ENCODE data around the gene CALR3. TPM values are rescaled to one million over a fixed set of nuclear protein-coding genes. Genes with fewer than 3 reads are reported as not detected.

The CALR3 gene
- total and polyA plus RNA-seq, 2 of the 8 experiments (the other 6 are each of a cell fraction or from before 2014, with no cell fraction given) = 0.11 to 0.32 TPM

DNA sequence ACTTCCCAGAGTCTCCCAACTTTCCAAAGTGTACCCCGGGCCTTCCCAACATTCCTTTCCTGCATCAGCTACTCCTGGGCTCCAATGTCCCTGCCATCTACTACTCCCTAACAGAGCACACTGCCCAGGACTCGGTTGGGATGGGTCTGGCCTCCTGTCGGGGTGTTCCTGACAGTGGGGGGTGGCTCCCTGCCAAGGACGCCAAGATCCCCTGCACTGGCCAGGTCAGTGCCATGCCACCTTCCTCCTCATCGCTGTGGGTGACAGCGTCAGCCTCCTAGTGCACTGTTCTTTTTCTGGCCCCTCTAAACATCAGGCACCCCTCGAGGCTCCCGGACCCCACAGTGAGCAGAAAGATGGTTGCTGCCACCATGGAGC lies 38.0 kb downstream of the CALR3 start (continued):
- TF ChIP-seq RNF2 (IDR thresholded peaks at IDR 0.05; ENCODE audit: borderline replicate concordance, low read depth, low read length, missing control alignments, poor library complexity, severe bottlenecking) (no peak), KDM1A (IDR thresholded peaks at IDR 0.05; ENCODE audit: borderline replicate concordance, low read length) (no peak), JUND (IDR thresholded peaks at IDR 0.05; ENCODE audit: low read length) (no peak), EGR1 (IDR thresholded peaks at IDR 0.05; ENCODE audit: borderline replicate concordance, low read depth, low read length) (no peak), MAFK (IDR thresholded peaks at IDR 0.05; ENCODE audit: low read depth, low read length) (no peak), SIN3A (conservative IDR thresholded peaks at IDR 0.05 in 1 of 2, IDR thresholded peaks at IDR 0.05 in 1 of 2; ENCODE audit: low read depth in 1 of 2, low read length in 2 of 2) (no peak)
- TF ChIP-seq, protein P1, sequence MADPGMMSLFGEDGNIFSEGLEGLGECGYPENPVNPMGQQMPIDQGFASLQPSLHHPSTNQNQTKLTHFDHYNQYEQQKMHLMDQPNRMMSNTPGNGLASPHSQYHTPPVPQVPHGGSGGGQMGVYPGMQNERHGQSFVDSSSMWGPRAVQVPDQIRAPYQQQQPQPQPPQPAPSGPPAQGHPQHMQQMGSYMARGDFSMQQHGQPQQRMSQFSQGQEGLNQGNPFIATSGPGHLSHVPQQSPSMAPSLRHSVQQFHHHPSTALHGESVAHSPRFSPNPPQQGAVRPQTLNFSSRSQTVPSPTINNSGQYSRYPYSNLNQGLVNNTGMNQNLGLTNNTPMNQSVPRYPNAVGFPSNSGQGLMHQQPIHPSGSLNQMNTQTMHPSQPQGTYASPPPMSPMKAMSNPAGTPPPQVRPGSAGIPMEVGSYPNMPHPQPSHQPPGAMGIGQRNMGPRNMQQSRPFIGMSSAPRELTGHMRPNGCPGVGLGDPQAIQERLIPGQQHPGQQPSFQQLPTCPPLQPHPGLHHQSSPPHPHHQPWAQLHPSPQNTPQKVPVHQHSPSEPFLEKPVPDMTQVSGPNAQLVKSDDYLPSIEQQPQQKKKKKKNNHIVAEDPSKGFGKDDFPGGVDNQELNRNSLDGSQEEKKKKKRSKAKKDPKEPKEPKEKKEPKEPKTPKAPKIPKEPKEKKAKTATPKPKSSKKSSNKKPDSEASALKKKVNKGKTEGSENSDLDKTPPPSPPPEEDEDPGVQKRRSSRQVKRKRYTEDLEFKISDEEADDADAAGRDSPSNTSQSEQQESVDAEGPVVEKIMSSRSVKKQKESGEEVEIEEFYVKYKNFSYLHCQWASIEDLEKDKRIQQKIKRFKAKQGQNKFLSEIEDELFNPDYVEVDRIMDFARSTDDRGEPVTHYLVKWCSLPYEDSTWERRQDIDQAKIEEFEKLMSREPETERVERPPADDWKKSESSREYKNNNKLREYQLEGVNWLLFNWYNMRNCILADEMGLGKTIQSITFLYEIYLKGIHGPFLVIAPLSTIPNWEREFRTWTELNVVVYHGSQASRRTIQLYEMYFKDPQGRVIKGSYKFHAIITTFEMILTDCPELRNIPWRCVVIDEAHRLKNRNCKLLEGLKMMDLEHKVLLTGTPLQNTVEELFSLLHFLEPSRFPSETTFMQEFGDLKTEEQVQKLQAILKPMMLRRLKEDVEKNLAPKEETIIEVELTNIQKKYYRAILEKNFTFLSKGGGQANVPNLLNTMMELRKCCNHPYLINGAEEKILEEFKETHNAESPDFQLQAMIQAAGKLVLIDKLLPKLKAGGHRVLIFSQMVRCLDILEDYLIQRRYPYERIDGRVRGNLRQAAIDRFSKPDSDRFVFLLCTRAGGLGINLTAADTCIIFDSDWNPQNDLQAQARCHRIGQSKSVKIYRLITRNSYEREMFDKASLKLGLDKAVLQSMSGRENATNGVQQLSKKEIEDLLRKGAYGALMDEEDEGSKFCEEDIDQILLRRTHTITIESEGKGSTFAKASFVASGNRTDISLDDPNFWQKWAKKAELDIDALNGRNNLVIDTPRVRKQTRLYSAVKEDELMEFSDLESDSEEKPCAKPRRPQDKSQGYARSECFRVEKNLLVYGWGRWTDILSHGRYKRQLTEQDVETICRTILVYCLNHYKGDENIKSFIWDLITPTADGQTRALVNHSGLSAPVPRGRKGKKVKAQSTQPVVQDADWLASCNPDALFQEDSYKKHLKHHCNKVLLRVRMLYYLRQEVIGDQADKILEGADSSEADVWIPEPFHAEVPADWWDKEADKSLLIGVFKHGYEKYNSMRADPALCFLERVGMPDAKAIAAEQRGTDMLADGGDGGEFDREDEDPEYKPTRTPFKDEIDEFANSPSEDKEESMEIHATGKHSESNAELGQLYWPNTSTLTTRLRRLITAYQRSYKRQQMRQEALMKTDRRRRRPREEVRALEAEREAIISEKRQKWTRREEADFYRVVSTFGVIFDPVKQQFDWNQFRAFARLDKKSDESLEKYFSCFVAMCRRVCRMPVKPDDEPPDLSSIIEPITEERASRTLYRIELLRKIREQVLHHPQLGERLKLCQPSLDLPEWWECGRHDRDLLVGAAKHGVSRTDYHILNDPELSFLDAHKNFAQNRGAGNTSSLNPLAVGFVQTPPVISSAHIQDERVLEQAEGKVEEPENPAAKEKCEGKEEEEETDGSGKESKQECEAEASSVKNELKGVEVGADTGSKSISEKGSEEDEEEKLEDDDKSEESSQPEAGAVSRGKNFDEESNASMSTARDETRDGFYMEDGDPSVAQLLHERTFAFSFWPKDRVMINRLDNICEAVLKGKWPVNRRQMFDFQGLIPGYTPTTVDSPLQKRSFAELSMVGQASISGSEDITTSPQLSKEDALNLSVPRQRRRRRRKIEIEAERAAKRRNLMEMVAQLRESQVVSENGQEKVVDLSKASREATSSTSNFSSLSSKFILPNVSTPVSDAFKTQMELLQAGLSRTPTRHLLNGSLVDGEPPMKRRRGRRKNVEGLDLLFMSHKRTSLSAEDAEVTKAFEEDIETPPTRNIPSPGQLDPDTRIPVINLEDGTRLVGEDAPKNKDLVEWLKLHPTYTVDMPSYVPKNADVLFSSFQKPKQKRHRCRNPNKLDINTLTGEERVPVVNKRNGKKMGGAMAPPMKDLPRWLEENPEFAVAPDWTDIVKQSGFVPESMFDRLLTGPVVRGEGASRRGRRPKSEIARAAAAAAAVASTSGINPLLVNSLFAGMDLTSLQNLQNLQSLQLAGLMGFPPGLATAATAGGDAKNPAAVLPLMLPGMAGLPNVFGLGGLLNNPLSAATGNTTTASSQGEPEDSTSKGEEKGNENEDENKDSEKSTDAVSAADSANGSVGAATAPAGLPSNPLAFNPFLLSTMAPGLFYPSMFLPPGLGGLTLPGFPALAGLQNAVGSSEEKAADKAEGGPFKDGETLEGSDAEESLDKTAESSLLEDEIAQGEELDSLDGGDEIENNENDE (IDR thresholded peaks at IDR 0.05; ENCODE audit: insufficient replicate concordance, low read length) = no peak
- TF ChIP-seq, protein P2, sequence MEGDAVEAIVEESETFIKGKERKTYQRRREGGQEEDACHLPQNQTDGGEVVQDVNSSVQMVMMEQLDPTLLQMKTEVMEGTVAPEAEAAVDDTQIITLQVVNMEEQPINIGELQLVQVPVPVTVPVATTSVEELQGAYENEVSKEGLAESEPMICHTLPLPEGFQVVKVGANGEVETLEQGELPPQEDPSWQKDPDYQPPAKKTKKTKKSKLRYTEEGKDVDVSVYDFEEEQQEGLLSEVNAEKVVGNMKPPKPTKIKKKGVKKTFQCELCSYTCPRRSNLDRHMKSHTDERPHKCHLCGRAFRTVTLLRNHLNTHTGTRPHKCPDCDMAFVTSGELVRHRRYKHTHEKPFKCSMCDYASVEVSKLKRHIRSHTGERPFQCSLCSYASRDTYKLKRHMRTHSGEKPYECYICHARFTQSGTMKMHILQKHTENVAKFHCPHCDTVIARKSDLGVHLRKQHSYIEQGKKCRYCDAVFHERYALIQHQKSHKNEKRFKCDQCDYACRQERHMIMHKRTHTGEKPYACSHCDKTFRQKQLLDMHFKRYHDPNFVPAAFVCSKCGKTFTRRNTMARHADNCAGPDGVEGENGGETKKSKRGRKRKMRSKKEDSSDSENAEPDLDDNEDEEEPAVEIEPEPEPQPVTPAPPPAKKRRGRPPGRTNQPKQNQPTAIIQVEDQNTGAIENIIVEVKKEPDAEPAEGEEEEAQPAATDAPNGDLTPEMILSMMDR (IDR thresholded peaks at IDR 0.05; ENCODE audit: control extremely low read depth in 1 of 3, insufficient read depth in 1 of 3, low read depth in 1 of 3, low read length in 3 of 3) = no peak

Measured in H1 (cell line).